ENCODE measurements around the gene TSHZ2.

The TSHZ2 gene

GRCh38 chr20:53186635-53187034 lies 214.5 kb downstream of the TSHZ2 start:
- no peak for FAIRE-seq
- DNase-seq (ENCODE audit: insufficient read length, low spot score): no peak
- TF ChIP-seq, protein P1, sequence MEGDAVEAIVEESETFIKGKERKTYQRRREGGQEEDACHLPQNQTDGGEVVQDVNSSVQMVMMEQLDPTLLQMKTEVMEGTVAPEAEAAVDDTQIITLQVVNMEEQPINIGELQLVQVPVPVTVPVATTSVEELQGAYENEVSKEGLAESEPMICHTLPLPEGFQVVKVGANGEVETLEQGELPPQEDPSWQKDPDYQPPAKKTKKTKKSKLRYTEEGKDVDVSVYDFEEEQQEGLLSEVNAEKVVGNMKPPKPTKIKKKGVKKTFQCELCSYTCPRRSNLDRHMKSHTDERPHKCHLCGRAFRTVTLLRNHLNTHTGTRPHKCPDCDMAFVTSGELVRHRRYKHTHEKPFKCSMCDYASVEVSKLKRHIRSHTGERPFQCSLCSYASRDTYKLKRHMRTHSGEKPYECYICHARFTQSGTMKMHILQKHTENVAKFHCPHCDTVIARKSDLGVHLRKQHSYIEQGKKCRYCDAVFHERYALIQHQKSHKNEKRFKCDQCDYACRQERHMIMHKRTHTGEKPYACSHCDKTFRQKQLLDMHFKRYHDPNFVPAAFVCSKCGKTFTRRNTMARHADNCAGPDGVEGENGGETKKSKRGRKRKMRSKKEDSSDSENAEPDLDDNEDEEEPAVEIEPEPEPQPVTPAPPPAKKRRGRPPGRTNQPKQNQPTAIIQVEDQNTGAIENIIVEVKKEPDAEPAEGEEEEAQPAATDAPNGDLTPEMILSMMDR (IDR thresholded peaks at IDR 0.05; ENCODE audit: insufficient read depth, missing control alignments): no peak

GRCh38 chr20:53187392-53188068 lies 215.4 kb downstream of the TSHZ2 start:
- DNase-seq (ENCODE audit: insufficient read length, low spot score) (no peak), FAIRE-seq (no peak)
- TF ChIP-seq, protein P1 (IDR thresholded peaks at IDR 0.05; ENCODE audit: insufficient read depth, missing control alignments): no peak

DNA sequence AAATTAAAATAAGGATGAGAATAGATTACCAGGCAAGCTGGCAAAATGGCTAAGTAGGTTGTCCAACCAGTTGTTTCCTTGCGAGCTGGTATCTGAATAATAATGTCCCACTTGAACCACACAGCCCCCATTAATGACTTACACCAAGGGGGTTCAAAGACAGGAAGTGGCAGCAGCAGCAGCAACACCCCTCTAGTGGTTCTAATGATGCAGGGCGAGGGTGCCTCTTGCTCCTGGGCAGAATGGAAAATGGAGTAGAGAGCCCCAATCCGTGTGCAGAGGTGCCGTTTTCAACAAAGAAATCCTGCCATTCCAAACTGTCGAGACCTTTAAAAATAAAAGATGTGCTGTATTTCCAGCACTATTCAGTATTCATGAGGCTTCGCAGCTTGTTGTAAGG lies 218.1 kb downstream of the TSHZ2 start:
- DNase-seq (ENCODE audit: insufficient read length, low spot score) (no peak), FAIRE-seq (no peak)
- TF ChIP-seq, protein P1 (IDR thresholded peaks at IDR 0.05; ENCODE audit: insufficient read depth, missing control alignments): no peak

- FAIRE-seq (no peak), DNase-seq (ENCODE audit: insufficient read length, low spot score) (no peak)
- TF ChIP-seq, protein P1 (IDR thresholded peaks at IDR 0.05; ENCODE audit: insufficient read depth, missing control alignments): no peak
These were observed 219.8 kb downstream of the TSHZ2 start for GRCh38 chr20:53191957-53192356.

GRCh38 chr20:53194306-53195290 lies 222.4 kb downstream of the TSHZ2 start:
- FAIRE-seq: no peak
- no peak for DNase-seq (ENCODE audit: insufficient read length, low spot score)
- TF ChIP-seq, protein P1 (IDR thresholded peaks at IDR 0.05; ENCODE audit: insufficient read depth, missing control alignments): no peak

GRCh38 chr20:53195876-53196610 lies 223.9 kb downstream of the TSHZ2 start:
- TF ChIP-seq, protein P1 (IDR thresholded peaks at IDR 0.05; ENCODE audit: insufficient read depth, missing control alignments): no peak
- DNase-seq (ENCODE audit: insufficient read length, low spot score) (no peak), FAIRE-seq (no peak)
